Natural killer cell (primary cell): ENCODE results near the gene RASSF4. TPM values are rescaled to one million over a fixed set of nuclear protein-coding genes. Genes with fewer than 3 reads are reported as not detected.

ENCODE experiments used
- ATAC-seq, 3 donors: fragments of 150-1000 bp in 2 of 3; fragments of 200-7000 bp in 1 of 3; cut with Tn5 transposase; 1 replicate in 1 of 3; 2 replicates in 2 of 3; pipeline ENCODE4 v1.10.0; 2021; ENCODE audit warnings: mild to moderate bottlenecking in 2 of 3, moderate library complexity in 2 of 3
- DNase-seq, 2 donors: peaks; one replicate each; pipeline versions ENCODE4 v3.0.0 to v3.0.0-alpha.2; 2013 to 2021; ENCODE audit warnings: mixed read lengths in 1 of 2
- H3K27ac ChIP-seq: one replicate; pipeline ENCODE4 v1.5.1; 2013; ENCODE audit warnings: mild to moderate bottlenecking, low read length
- H3K27me3 ChIP-seq: one replicate; pipeline ENCODE4 v1.6.1; 2013; ENCODE audit warnings: low read length; ENCODE audit not compliant: control insufficient read depth, insufficient read depth
- H3K36me3 ChIP-seq: one replicate; pipeline ENCODE4 v1.6.1; 2013; ENCODE audit warnings: low read length; ENCODE audit not compliant: control insufficient read depth, insufficient read depth
- H3K4me1 ChIP-seq: one replicate; pipeline ENCODE4 v1.6.1; 2013; ENCODE audit warnings: low read length; ENCODE audit not compliant: control insufficient read depth, insufficient read depth
- H3K4me3 ChIP-seq: one replicate; pipeline ENCODE4 v1.5.1; 2013; ENCODE audit warnings: low read length
- H3K9me3 ChIP-seq: one replicate; pipeline ENCODE4 v1.6.1; 2013; ENCODE audit warnings: low read length; ENCODE audit not compliant: control insufficient read depth, insufficient read depth
- H3K27ac Mint-ChIP-seq, 2 donors: one replicate each; pipeline ENCODE4 v1.8.0; 2022; ENCODE audit warnings: mild to moderate bottlenecking in 2 of 2, mixed read lengths in 2 of 2, moderate library complexity in 1 of 2
- H3K27me3 Mint-ChIP-seq, 2 donors: one replicate each; pipeline ENCODE4 v1.8.0; 2022; ENCODE audit warnings: low read depth in 2 of 2, mixed read lengths in 2 of 2
- H3K36me3 Mint-ChIP-seq: one replicate; pipeline ENCODE4 v1.8.0; 2022; ENCODE audit warnings: mixed read lengths
- H3K4me1 Mint-ChIP-seq, 2 donors: one replicate each; pipeline ENCODE4 v1.8.0; 2022; ENCODE audit warnings: mixed read lengths in 2 of 2
- H3K4me3 Mint-ChIP-seq: one replicate; pipeline ENCODE4 v1.8.0; 2022; ENCODE audit warnings: mild to moderate bottlenecking, moderate library complexity, mixed read lengths
- H3K9me3 Mint-ChIP-seq, 2 donors: one replicate each; pipeline ENCODE4 v1.8.0; 2022; ENCODE audit warnings: mixed read lengths in 2 of 2
- WGBS: methylation state at CpG from one replicate; pipeline ENCODE4 v1.1.7; 2013; ENCODE audit warnings: missing lambda C conversion rate; ENCODE audit not compliant: insufficient coverage; 5-methylcytosine and 5-hydroxymethylcytosine counted together
- intact Hi-C: fragments of 100-400 bp; cut with micrococcal nuclease; formaldehyde crosslinking; loops from one replicate; pipeline ENCODE4 v1.14.2; 2022
- total RNA-seq, 4 donors: library from RNA; stranded (reverse); fragments of 120-200 nt in 1 of 4; gene quantifications; one replicate each; pipeline versions ENCODE4 v1.2.3 to v1.2.4, GENCODE V29; 2013 to 2022
- TF ChIP-seq, protein P1 (sequence below): fragments of 200-600 bp; IDR thresholded peaks from one replicate; pipeline ENCODE4 v1.8.0; 2022; ENCODE audit warnings: antibody characterized with exemption

The RASSF4 gene
- total RNA-seq, 3 donors from 2014 or later (not counting 1 experiment from before 2014, with no cell fraction given): 99.8 to 116 (median 104) TPM

- ATAC-seq (no peak), DNase-seq (no peak)
- TF ChIP-seq, protein P1, sequence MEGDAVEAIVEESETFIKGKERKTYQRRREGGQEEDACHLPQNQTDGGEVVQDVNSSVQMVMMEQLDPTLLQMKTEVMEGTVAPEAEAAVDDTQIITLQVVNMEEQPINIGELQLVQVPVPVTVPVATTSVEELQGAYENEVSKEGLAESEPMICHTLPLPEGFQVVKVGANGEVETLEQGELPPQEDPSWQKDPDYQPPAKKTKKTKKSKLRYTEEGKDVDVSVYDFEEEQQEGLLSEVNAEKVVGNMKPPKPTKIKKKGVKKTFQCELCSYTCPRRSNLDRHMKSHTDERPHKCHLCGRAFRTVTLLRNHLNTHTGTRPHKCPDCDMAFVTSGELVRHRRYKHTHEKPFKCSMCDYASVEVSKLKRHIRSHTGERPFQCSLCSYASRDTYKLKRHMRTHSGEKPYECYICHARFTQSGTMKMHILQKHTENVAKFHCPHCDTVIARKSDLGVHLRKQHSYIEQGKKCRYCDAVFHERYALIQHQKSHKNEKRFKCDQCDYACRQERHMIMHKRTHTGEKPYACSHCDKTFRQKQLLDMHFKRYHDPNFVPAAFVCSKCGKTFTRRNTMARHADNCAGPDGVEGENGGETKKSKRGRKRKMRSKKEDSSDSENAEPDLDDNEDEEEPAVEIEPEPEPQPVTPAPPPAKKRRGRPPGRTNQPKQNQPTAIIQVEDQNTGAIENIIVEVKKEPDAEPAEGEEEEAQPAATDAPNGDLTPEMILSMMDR: no peak
- intact Hi-C loops: no loop called here
- H3K27ac ChIP-seq: no peak overlapping the region
- H3K36me3 ChIP-seq: no peaks in the 10 kb centered on the region
- Mint-ChIP-seq H3K27ac (no peak overlapping the region), H3K27me3 (no peaks in the 10 kb centered on the region), H3K4me3 (no peak overlapping the region), H3K9me3 (no peaks in the 10 kb centered on the region), H3K36me3 (no peaks in the 10 kb centered on the region), H3K4me1 (no peaks in the 10 kb centered on the region)
- no peak overlapping the region for H3K4me3 ChIP-seq
- no peaks in the 10 kb centered on the region for H3K9me3 ChIP-seq
- H3K4me1 ChIP-seq: no peaks in the 10 kb centered on the region
- WGBS: 85% methylated on average over 3 of the region's 3 CpGs
- no peaks in the 10 kb centered on the region for H3K27me3 ChIP-seq
Observed at GRCh38 chr10:44923611-44924010, 36.0 kb upstream of the RASSF4 start.

- intact Hi-C loops: no loop called here
- TF ChIP-seq, protein P1: no peak
- Mint-ChIP-seq H3K4me1 (no peaks in the 10 kb centered on the region), H3K36me3 (no peaks in the 10 kb centered on the region), H3K27me3 (no peaks in the 10 kb centered on the region), H3K27ac (no peak overlapping the region), H3K4me3 (no peak overlapping the region), H3K9me3 (no peaks in the 10 kb centered on the region)
- Histone ChIP-seq H3K4me1 (no peaks in the 10 kb centered on the region), H3K4me3 (no peak overlapping the region), H3K9me3 (no peaks in the 10 kb centered on the region), H3K36me3 (no peaks in the 10 kb centered on the region), H3K27ac (no peak overlapping the region), H3K27me3 (no peaks in the 10 kb centered on the region)
- ATAC-seq: no peak
- no peak for DNase-seq
- WGBS: 83% methylated on average over 19 of the region's 21 CpGs
Observed at GRCh38 chr10:44924261-44925040, 35.2 kb upstream of the RASSF4 start.

- no peak overlapping the region for H3K4me3 Mint-ChIP-seq
- WGBS: 61% methylated on average over 7 of the region's 7 CpGs
- Histone ChIP-seq H3K27me3 (no peaks in the 10 kb centered on the region), H3K36me3 (no peaks in the 10 kb centered on the region), H3K9me3 (no peaks in the 10 kb centered on the region), H3K4me3 (no peak overlapping the region), H3K4me1 (no peaks in the 10 kb centered on the region), H3K27ac (no peak overlapping the region)
- no peaks in the 10 kb centered on the region for H3K27me3 Mint-ChIP-seq
- H3K36me3 Mint-ChIP-seq: no peaks in the 10 kb centered on the region
- no peak for ATAC-seq
- DNase-seq: no peak
- no peaks in the 10 kb centered on the region for H3K4me1 Mint-ChIP-seq
- no peaks in the 10 kb centered on the region for H3K9me3 Mint-ChIP-seq
- intact Hi-C loops: no loop called here
- TF ChIP-seq, protein P1: no peak
- H3K27ac Mint-ChIP-seq: no peak overlapping the region
Observed at GRCh38 chr10:44925224-44925623, 34.4 kb upstream of the RASSF4 start.
